SK-N-SH (cell line): ENCODE data around the gene CCDC148.

Experiments used
- CTCF ChIP-seq: fragments of 200-600 bp; sonication (generic); IDR thresholded peaks from 2 replicates; pipeline ENCODE4 v1.6.1; 2017; ENCODE audit warnings: antibody characterized with exemption, mild to moderate bottlenecking, moderate library complexity
- GATA2 ChIP-seq: sonication (generic); formaldehyde crosslinking; IDR thresholded peaks from 2 replicates; pipeline ENCODE4 v1.5.0; 2020; ENCODE audit warnings: mild to moderate bottlenecking, missing genetic modification reagents
- JUND ChIP-seq: IDR thresholded peaks from 2 replicates; pipeline ENCODE4 v1.4.0; 2012
- MAX ChIP-seq: IDR thresholded peaks from 2 replicates; pipeline ENCODE4 v1.4.0; 2012; ENCODE audit warnings: low read depth
- POLR2AphosphoS5 ChIP-seq: IDR thresholded peaks from 2 replicates; pipeline ENCODE4 v1.6.1; 2012; ENCODE audit warnings: low read depth, low read length
- RCOR1 ChIP-seq: fragments of 150-350 bp; IDR thresholded peaks from 2 replicates; pipeline ENCODE4 v1.6.1; 2017; ENCODE audit warnings: antibody characterized with exemption, low read length
- RFX5 ChIP-seq: IDR thresholded peaks from 2 replicates; pipeline ENCODE4 v1.6.1; 2012; ENCODE audit warnings: mild to moderate bottlenecking, improper control_type of control experiment, low read length

GRCh38 chr2:158315803-158316414, 140.6 kb downstream of the CCDC148 start:
- no peak for TF ChIP-seq JUND
- TF ChIP-seq CTCF: no peak
- TF ChIP-seq MAX: no peak
- no peak for TF ChIP-seq GATA2 (CRISPR knock-in tag)
- no peak for TF ChIP-seq RCOR1
- TF ChIP-seq POLR2AphosphoS5: no peak
- TF ChIP-seq RFX5: no peak
